Smooth muscle cell (in vitro differentiated cells): Measurements from ENCODE around the gene RASAL3. TPM values are rescaled to one million over a fixed set of nuclear protein-coding genes. Genes with fewer than 3 reads are reported as not detected.

Experiments used
- DNase-seq: peaks from one replicate; lab custom pipeline; 2025; ENCODE audit not compliant: unreplicated experiment; lab: John Stamatoyannopoulos, UW
- H2AFZ ChIP-seq: fragments of 200-600 bp; sonication (generic); 2 replicates; pipeline ENCODE4 v1.6.0; 2016; ENCODE audit warnings: antibody characterized with exemption, low read depth, mild to moderate bottlenecking
- H3F3A ChIP-seq: fragments of 200-600 bp; sonication (generic); 2 replicates; pipeline ENCODE4 v1.6.0; 2017; ENCODE audit warnings: antibody characterized with exemption, low read depth
- H3K27ac ChIP-seq: fragments of 200-600 bp; sonication (generic); 2 replicates; pipeline ENCODE4 v1.5.1; 2016; ENCODE audit warnings: low read depth, mild to moderate bottlenecking
- H3K27me3 ChIP-seq: fragments of 200-600 bp; sonication (generic); 2 replicates; pipeline ENCODE4 v1.6.1; 2016; ENCODE audit warnings: low read depth, mild to moderate bottlenecking
- H3K36me3 ChIP-seq: fragments of 200-600 bp; sonication (generic); 2 replicates; pipeline ENCODE4 v1.5.1; 2016; ENCODE audit warnings: low read depth
- H3K4me1 ChIP-seq: fragments of 200-600 bp; sonication (generic); 2 replicates; pipeline ENCODE4 v1.5.1; 2016; ENCODE audit warnings: low read depth
- H3K4me2 ChIP-seq: fragments of 200-600 bp; sonication (generic); 2 replicates; pipeline ENCODE4 v1.6.0; 2016; ENCODE audit warnings: mild to moderate bottlenecking
- H3K4me3 ChIP-seq: fragments of 200-600 bp; sonication (generic); 2 replicates; pipeline ENCODE4 v1.5.1; 2016; ENCODE audit warnings: mild to moderate bottlenecking
- H3K79me2 ChIP-seq: fragments of 200-600 bp; sonication (generic); 2 replicates; pipeline ENCODE4 v1.6.0; 2016; ENCODE audit warnings: low read depth, mild to moderate bottlenecking
- H3K9ac ChIP-seq: fragments of 200-600 bp; sonication (generic); 2 replicates; pipeline ENCODE4 v1.6.0; 2016; ENCODE audit warnings: low read depth
- H3K9me3 ChIP-seq: fragments of 200-600 bp; sonication (generic); replicated peaks from 2 replicates; pipeline ENCODE4 v1.5.1; 2016; ENCODE audit warnings: low read depth
- H4K20me1 ChIP-seq: fragments of 200-600 bp; sonication (generic); 2 replicates; pipeline ENCODE4 v1.6.0; 2016; ENCODE audit warnings: low read depth
- WGBS: methylation state at CpG from one replicate; pipeline ENCODE4 v1.1.7; 2016; ENCODE audit warnings: low lambda C conversion rate; 5-methylcytosine and 5-hydroxymethylcytosine counted together
- polyA plus RNA-seq: library from polyadenylated mRNA; unstranded; fragments of >200 nt; fragmentation: Nextera tagmentation; extraction: Ambion mirVana; gene quantifications from 2 replicates; pipeline ENCODE4 v1.2.1, GENCODE V29; 2016
- total RNA-seq: library from RNA; depleted of rRNA; stranded (reverse); fragments of >200 nt; gene quantifications from 2 replicates; pipeline ENCODE4 v1.2.3, GENCODE V29; 2014
- TF ChIP-seq, protein P1 (sequence below): fragments of 200-600 bp; sonication (generic); IDR thresholded peaks from 2 replicates; pipeline ENCODE4 v1.5.1; 2017; ENCODE audit warnings: borderline replicate concordance, mild to moderate bottlenecking, antibody characterized with exemption; ENCODE audit not compliant: insufficient read depth, poor library complexity, severe bottlenecking

The RASAL3 gene
- total and polyA plus RNA-seq, 2 experiments from 2014 or later = 0.24 TPM; not detected in 1

DNA sequence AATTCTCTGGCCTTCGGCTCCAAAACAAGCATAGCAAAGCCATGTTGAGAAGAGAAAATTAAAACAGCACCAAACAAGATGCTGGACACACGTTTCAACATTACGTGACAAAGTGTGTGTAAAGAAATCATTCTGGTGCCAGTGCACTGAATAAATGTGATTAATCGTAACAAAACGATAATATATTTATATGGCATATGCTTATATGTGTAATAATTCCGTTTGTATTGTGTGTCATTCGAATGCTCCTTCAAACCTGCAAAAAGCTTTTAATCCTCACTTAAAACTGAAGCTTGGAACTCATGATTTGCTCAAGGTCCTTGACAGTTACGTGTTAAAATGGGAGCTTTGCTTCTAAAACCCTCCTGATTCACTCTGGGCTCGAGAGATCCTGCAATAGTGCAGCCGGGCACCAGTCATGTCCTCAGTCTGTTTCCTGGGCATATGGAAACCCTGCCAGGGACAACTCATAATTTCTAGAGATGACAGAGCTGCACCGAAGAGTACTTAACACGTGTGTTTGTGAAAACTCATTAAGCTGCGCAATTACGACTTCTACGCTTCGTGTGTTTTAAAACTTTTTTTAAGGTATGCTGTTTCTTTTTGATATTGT is 44.8 kb downstream of the RASAL3 start:
- Histone ChIP-seq H3K9me3 (no peaks in the 10 kb centered on the region), H3F3A (peaks cover 9% of the 10 kb centered on the region), H3K4me3 (peak overlapping the region; percentile 48), H3K4me2 (peak overlapping the region; percentile 91), H3K9ac (peak overlapping the region; percentile 24), H3K27ac (peak overlapping the region; percentile 11), H2AFZ (no peak overlapping the region), H3K27me3 (no peaks in the 10 kb centered on the region), H4K20me1 (peaks cover 37% of the 10 kb centered on the region), H3K79me2 (peaks cover 43% of the 10 kb centered on the region), H3K36me3 (peaks cover 14% of the 10 kb centered on the region), H3K4me1 (peaks cover 19% of the 10 kb centered on the region)
- TF ChIP-seq, protein P1, sequence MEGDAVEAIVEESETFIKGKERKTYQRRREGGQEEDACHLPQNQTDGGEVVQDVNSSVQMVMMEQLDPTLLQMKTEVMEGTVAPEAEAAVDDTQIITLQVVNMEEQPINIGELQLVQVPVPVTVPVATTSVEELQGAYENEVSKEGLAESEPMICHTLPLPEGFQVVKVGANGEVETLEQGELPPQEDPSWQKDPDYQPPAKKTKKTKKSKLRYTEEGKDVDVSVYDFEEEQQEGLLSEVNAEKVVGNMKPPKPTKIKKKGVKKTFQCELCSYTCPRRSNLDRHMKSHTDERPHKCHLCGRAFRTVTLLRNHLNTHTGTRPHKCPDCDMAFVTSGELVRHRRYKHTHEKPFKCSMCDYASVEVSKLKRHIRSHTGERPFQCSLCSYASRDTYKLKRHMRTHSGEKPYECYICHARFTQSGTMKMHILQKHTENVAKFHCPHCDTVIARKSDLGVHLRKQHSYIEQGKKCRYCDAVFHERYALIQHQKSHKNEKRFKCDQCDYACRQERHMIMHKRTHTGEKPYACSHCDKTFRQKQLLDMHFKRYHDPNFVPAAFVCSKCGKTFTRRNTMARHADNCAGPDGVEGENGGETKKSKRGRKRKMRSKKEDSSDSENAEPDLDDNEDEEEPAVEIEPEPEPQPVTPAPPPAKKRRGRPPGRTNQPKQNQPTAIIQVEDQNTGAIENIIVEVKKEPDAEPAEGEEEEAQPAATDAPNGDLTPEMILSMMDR = no peak
- DNase-seq = no peak
- 56% methylated on average over 16 of the region's 16 CpGs for WGBS

DNA sequence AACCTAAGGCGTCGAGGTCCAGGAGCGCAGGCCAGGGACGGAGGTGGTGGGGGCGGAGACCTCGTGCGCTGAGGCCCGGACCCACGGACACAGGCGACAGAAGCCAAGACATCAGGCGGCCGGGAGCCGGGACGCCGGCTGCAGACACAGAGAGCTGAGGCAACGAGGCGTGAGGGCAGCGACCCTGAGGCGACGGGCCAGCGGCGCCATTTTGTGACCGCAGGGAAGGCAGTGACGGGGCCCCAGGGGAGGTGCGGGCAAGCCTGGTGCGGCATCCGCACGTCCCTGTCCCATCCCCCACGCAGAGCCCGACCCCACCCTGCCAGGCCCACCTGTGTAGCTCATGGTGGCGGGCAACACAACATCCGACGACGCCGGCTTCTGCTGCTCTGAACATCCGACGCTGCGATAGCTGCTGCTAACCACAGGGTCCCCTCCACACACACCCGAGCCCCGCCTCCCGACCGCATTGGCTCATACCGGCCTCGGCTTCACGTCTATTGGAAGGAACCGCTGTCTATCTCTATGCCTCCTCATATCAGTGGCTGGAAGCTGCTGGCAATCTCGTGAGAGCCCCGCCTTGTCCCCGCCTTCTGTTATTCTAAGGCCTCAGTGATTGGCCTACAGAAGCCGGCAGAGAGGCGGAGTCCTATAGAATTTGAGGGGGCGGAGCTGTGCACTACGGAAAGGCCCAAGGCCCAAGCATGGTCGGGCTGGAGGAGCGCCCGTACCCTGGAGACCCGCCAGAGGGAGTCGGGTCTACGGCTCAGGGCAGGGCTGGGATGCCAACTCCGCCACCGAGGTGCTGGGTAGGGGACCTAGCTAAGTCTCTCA is 45.5 kb downstream of the RASAL3 start, which contains the start of gene AKAP8L:
AKAP8L (minus strand) TSS at position 410 of the 834 bp plus-strand sequence; CDS start at position 345, 65 bp downstream.
- Histone ChIP-seq H3F3A (peaks cover 9% of the 10 kb centered on the region), H4K20me1 (peaks cover 44% of the 10 kb centered on the region), H3K4me2 (peak within 1 kb of the TSS; percentile 95), H2AFZ (peak within 1 kb of the TSS; percentile 15), H3K36me3 (peaks cover 9% of the 10 kb centered on the region), H3K9ac (peak within 1 kb of the TSS; percentile 90), H3K27ac (peak within 1 kb of the TSS; percentile 76), H3K4me1 (peaks cover 19% of the 10 kb centered on the region), H3K4me3 (peak within 1 kb of the TSS; percentile 62), H3K9me3 (no peaks in the 10 kb centered on the region), H3K79me2 (peaks cover 50% of the 10 kb centered on the region), H3K27me3 (no peaks in the 10 kb centered on the region)
- TF ChIP-seq, protein P1 = peak; percentile 60
- DNase-seq = peak; percentile 89
- under 1% methylated on average over 55 of the region's 61 CpGs for WGBS

DNA sequence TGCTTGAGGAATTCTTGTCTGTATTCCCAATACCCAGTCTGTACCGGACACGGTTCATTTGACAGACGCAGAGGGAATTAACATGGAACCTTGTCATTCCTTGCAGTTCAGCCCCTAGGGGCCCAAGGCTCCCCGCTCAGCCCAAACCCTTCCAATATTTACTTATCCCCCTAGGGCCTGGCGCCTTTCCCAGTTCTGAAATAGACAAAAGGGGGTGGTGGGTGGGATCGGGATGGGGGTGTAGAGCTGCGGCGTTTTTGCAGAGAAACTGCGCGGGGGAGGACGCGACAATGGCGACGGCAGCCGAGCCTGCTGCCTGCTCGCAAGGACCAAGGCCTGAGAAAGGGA is 46.1 kb downstream of the RASAL3 start:
- H3F3A ChIP-seq = peaks cover 9% of the 10 kb centered on the region
- H3K4me2 ChIP-seq = peak overlapping the region; percentile 95
- H2AFZ ChIP-seq = peak overlapping the region; percentile 15
- H3K4me3 ChIP-seq = peak overlapping the region; percentile 62
- no peaks in the 10 kb centered on the region for H3K27me3 ChIP-seq
- DNase-seq = no peak
- peaks cover 50% of the 10 kb centered on the region for H4K20me1 ChIP-seq
- peaks cover 19% of the 10 kb centered on the region for H3K4me1 ChIP-seq
- under 1% methylated on average over 16 of the region's 16 CpGs for WGBS
- peaks cover 56% of the 10 kb centered on the region for H3K79me2 ChIP-seq
- H3K27ac ChIP-seq = peak overlapping the region; percentile 76
- TF ChIP-seq, protein P1 = no peak
- H3K36me3 ChIP-seq = peaks cover 3% of the 10 kb centered on the region
- no peaks in the 10 kb centered on the region for H3K9me3 ChIP-seq
- H3K9ac ChIP-seq = peak overlapping the region; percentile 90
